Measurements from ENCODE around the gene DSN1.

GRCh38 chr20:36820073-36820472, 46.5 kb upstream of the DSN1 start:
- TF ChIP-seq CTCF (conservative IDR thresholded peaks at IDR 0.05; ENCODE audit: low read length) (no peak), EZH2phosphoT487 (IDR thresholded peaks at IDR 0.05; ENCODE audit: borderline replicate concordance) (no peak)

Measured in Loucy (cell line).